Renal cortex interstitium (tissue), 11 donors: ENCODE data around the gene CHRNA5. TPM values are rescaled to one million over a fixed set of nuclear protein-coding genes. Genes with fewer than 3 reads are reported as not detected.
"Not testable (repeated sequence)": the region's sequence is repeated elsewhere in the genome, so short reads cannot be mapped to it uniquely, and the experiment has no call there.

Source experiments
- DNase-seq, 11 donors: peaks; one replicate each; pipeline ENCODE4 v3.0.0-alpha.2; 2013; ENCODE audit warnings: low read depth in 9 of 11, low spot score in 4 of 11; ENCODE audit errors: extremely low read depth in 1 of 11
- polyA plus RNA-seq, 3 donors: library from polyadenylated mRNA; unstranded; fragments of 120-200 nt; gene quantifications; one replicate each; pipeline ENCODE4 v1.2.1, GENCODE V29; 2013; ENCODE audit not compliant: insufficient read length in 3 of 3

Gene CHRNA5
- polyA plus RNA-seq, 3 donors, result 4.3 to 8.6 (median 8.5) TPM

DNA sequence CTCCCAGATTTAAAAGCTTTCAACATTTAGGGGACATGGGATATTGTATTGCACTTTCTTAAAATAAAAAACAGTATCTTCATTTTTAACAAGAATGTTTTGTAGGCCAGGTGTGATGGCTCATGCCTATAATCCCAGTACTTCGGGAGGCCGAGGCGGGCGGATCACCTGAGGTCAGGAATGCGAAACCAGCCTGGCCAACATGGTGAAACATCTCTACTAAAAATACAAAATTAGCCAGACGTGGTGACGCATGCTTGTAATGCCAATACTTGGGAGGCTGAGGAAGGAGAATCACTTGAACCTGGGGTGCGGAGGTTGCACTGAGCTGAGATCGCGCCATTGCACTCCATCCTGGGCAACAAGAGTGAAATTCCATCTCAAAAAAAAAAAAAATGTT lies 5.1 kb upstream of the CHRNA5 start:
- not testable (repeated sequence) for DNase-seq

- DNase-seq, result no peak
Observed at GRCh38 chr15:78561490-78561889, 3.8 kb upstream of the CHRNA5 start.

DNA sequence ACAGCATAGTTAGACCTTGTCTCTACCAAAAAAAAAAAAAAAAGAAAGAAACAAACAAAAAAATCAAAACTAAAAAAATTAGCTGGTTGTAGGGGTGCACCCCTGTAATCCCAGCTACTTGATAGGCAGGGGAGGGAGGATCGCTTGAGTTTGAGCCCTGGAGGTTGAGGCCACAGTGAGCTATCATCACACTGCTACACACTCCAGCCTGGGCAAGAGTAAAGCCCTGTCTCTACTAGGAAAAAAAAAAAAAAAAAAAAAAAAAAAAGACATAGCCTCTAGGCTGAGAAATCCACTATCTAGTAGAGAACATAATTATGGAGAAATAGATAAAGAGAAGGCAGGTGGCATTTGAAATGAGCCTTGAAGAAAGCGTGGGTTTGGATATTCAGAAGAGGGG lies 2.2 kb upstream of the CHRNA5 start:
- DNase-seq, result no peak

DNA sequence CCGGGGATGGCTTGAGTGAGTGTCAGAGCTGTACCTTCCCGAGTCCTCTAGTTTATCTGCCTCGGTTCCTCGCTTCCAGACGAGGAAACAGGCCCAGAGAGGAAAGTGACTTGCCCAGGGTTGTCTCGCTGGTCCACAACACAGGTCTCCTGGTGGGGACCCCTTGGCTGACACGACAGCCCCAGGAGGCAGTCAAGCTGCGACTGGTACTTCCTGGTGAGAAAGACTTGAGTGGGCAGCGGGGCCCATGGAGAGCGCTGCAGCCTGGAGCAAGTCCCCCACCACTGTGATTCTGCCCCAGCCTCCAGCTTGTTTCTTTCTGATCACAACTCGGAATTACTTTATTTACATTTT lies 600 bp upstream of the CHRNA5 start:
- DNase-seq, result no peak

- peak in 7 of 11 donors; percentile 6 to 39 (median 18) for DNase-seq
Observed at GRCh38 chr15:78565951-78566774, 843 bp downstream of the CHRNA5 start.

GRCh38 chr15:78567531-78567930 lies 2.2 kb downstream of the CHRNA5 start:
- no peak for DNase-seq

DNA sequence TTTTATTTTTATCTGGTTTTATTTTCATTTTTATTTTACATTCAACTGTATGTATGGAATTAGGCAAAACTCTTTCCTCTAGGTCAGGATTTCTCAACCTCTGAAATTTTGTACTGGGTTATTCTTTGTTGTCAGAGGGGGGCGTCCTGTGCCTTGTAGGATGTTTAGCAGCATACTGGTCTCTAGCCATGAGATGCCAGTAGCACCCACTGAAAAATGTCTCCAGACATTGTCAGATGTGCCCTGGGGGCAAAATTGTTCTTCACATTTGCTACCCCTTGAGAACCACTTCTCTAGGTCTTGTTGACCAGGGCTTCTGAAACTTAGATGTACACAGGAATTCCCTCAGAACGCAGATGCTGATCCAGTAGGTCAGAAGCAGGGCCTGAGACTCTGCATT lies 5.4 kb downstream of the CHRNA5 start:
- DNase-seq, result no peak

DNA sequence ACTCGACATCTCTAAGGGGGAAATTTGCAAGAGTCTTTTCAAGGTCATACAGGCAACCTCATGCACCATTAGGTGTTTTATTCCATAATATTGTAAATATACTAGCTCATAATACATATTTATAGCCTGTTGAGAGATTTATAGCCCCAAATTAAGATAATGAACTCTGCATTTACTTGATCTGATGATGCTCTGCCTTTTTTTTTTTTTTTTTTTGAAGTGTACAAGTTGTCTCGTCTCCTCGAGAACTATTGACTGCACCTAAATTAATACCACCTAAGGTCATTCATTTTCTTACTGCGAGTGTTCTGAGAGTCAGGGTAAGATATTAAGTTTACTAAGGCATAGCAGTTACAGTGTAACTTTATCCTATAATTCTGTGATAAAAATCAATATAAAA lies 6.1 kb downstream of the CHRNA5 start:
- no peak for DNase-seq

DNA sequence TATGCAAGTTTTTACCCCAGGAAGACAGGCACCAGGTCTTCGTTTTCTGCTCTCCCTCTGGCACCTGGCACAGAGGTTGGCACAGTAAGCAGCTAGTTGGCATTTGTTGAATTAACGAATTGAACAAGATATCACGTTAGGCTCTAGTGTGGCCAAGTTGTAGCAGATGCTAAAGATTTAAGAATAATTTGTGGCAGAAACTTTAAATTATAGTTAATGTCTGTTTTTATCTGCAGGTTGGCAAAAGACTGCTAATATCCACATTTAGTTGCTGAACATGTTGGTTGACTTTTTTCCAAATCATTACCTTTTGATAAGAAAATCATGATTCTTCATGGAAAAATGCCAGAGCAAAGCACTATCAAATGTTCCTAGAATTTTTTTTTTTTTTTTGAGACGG lies 8.1 kb downstream of the CHRNA5 start:
- no peak for DNase-seq

- DNase-seq, result no peak
Observed at GRCh38 chr15:78574944-78575343, 9.6 kb downstream of the CHRNA5 start.

- no peak for DNase-seq
Observed at GRCh38 chr15:78597583-78597982, 32.3 kb downstream of the CHRNA5 start.

DNA sequence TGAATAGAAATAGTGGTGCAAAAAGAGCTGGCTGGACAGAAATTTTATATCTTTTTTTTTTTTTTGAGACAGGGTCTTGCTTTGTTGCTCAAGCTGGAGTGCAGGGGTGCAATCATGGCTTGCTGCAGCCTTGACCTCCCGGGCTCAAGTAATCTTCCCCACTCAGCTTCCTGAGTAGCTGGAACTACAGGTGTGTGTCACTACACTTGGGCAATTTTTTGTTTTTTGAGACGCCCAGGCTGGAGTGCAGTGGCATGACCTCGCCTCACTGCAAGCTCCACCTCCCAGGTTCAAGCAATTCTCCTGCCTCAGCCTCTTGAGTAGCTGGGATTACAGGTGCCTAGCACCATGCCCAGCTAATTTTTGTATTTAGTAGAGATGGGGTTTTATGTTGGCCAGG lies 33.0 kb downstream of the CHRNA5 start:
- no peak for DNase-seq

DNA sequence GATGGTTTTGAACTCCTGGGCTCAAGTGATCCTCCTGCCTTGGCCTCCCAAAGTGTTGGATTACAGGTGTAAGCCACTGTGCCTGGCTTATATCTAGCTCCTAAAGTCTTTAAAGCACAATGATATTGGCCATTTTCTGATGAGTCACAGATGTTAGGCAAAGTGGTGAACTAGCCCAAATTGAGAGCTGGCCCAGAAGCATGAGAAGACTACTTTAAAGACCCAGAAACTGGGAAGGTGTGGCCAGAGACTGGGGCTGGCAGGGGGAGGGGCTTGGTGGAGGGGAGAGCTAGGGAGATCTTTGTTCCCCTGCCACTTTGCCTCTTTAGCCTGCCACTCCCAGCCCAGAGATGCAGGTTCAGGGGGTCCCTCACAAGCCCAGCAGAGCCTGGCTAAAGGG lies 33.9 kb downstream of the CHRNA5 start:
- DNase-seq, result no peak

DNA sequence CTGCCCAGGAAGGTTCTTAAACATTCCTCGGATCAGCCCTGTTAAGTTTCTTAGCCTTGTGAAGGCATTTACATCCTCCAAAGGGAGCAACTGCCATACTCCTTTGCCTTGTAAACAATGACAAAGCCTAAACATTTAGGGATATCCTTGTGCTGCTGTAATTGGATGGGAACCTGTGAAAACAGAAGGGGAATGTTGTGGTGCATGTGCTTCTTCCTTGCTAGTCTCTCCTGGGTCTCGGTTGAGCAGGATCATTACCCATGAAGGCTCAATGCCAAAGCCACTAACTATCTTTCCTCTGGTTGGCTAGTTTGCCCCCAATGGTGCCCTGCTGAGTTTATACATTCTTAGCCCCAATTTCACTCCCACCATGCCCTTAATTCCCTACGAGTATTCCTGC lies 38.1 kb downstream of the CHRNA5 start:
- no peak for DNase-seq

GRCh38 chr15:78604420-78604819 lies 39.1 kb downstream of the CHRNA5 start:
- no peak for DNase-seq

- DNase-seq, result no peak
Observed at GRCh38 chr15:78605201-78605600, 39.9 kb downstream of the CHRNA5 start.

GRCh38 chr15:78605680-78606079 lies 40.4 kb downstream of the CHRNA5 start:
- no peak for DNase-seq

DNA sequence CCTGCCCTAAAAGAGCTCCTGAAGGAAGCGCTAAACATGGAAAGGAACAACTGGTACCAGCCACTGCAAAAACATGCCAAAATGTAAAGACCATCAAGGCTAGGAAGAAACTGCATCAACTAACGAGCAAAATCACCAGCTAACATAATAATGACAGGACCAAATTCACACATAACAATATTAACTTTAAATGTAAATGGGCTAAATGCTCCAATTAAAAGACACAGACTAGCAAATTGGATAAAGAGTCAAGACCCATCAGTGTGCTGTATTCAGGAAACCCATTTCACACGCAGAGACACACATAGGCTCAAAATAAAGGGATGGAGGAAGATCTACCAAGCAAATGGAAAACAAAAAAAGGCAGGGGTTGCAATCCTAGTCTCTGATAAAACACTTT lies 44.2 kb downstream of the CHRNA5 start:
- not testable (repeated sequence) for DNase-seq

DNA sequence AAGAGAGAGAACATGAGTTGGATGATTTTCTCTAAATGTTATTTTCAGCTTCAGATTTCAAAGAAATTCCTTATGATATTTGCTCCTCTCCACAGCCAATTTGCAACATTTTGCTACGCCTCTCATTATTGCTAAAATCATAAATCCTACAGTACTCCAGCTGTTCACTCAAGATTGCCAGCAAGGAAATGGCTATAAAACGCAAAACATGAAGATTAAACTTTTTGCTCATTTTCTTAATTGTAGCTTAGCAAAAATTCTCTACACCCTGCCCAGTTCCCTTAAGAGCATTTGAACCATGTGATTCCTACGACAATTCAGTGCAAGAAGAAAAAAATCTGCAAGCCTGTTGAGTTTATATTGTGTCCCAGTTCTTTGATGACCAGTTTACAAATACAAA lies 48.7 kb downstream of the CHRNA5 start:
- DNase-seq, result no peak

DNA sequence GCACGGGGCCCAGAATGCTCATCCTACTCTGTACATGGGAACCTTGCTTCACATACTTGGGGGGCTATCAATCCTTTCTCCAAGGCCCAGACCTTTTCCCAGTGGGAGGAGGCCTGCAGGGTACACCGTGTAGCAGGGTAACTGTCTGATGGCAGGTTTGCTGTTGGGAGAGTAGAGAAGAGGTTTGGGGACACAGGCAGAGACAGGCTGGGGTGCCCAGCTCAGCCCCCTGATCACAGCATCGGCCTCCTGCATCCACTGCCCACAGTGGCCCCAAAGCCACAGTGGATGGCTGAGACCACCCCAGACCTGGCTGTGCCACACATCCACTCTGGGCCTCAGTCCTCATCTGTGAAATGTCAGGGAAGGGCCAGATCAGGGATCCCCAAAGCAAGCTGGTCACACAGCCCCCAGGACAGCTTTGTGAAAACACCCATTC lies 49.9 kb downstream of the CHRNA5 start:
- DNase-seq, result no peak

- DNase-seq, result no peak
Observed at GRCh38 chr15:78616506-78616905, 51.2 kb downstream of the CHRNA5 start.
